Subcutaneous adipose tissue (tissue), 4 donors: ENCODE measurements around the gene COQ7. TPM values are rescaled to one million over a fixed set of nuclear protein-coding genes. Genes with fewer than 3 reads are reported as not detected.

Experiments used
- CTCF ChIP-seq: fragments of 450-650 bp; IDR thresholded peaks from one replicate; pipeline ENCODE4 v1.5.1; 2016; ENCODE audit warnings: low read depth, mild to moderate bottlenecking, control low read depth, antibody characterized with exemption, moderate library complexity
- total RNA-seq, 4 donors: library from RNA; depleted of rRNA; stranded (reverse); fragments of >200 nt; gene quantifications; one replicate each; pipeline ENCODE4 v1.1.0, GENCODE V29; 2016

Gene COQ7
- total RNA-seq, 4 donors from 2014 or later: 9.5 to 26.0 (median 13.2) TPM

GRCh38 chr16:19073344-19073743 lies 5.9 kb downstream of the COQ7 start:
- TF ChIP-seq CTCF: no peak

- TF ChIP-seq CTCF: no peak
These were observed 6.4 kb downstream of the COQ7 start for GRCh38 chr16:19073863-19074262.

- TF ChIP-seq CTCF: no peak
These were observed 8.1 kb downstream of the COQ7 start for GRCh38 chr16:19075511-19075910.

GRCh38 chr16:19077879-19078278 lies 10.5 kb downstream of the COQ7 start:
- no peak for TF ChIP-seq CTCF

GRCh38 chr16:19083670-19084069 lies 16.3 kb downstream of the COQ7 start:
- TF ChIP-seq CTCF: no peak

GRCh38 chr16:19084139-19084538 lies 16.7 kb downstream of the COQ7 start:
- TF ChIP-seq CTCF: no peak

GRCh38 chr16:19084879-19085278 lies 17.5 kb downstream of the COQ7 start:
- TF ChIP-seq CTCF: no peak
